Brain microvascular endothelial cell (primary cell): ENCODE results near the gene MAFG.

Source experiments
- DNase-seq: peaks from one replicate; pipeline ENCODE4 v3.0.0-alpha.2; 2020
- H3K27ac ChIP-seq: fragments of 250-450 bp; sonication (Bioruptor Pico); 2 replicates; pipeline ENCODE4 v1.5.1; 2020; ENCODE audit warnings: mild to moderate bottlenecking, moderate library complexity
- H3K27me3 ChIP-seq: fragments of 250-450 bp; sonication (Bioruptor Pico); replicated peaks from 2 replicates; pipeline ENCODE4 v1.5.1; 2020; ENCODE audit warnings: mild to moderate bottlenecking
- H3K36me3 ChIP-seq: fragments of 250-450 bp; sonication (Bioruptor Pico); replicated peaks from 2 replicates; pipeline ENCODE4 v1.5.1; 2020; ENCODE audit warnings: mild to moderate bottlenecking
- H3K4me3 ChIP-seq: 2 replicates; pipeline ENCODE4 v1.5.1; 2011; ENCODE audit warnings: low read depth, mild to moderate bottlenecking, control low read depth, low read length, moderate library complexity
- CTCF ChIP-seq: IDR thresholded peaks from 2 replicates; pipeline ENCODE4 v1.5.1; 2011; ENCODE audit warnings: low read depth, mild to moderate bottlenecking, moderate library complexity, low read length, control low read depth, inconsistent platforms; ENCODE audit errors: missing control alignments
- in situ Hi-C: cut with HindIII; loops from 2 replicates; pipeline ENCODE4 v1.10.0; 2017; ENCODE audit warnings: low sequenced_read_pairs, low pct_ligation_motif_present

Gene MAFG

DNA sequence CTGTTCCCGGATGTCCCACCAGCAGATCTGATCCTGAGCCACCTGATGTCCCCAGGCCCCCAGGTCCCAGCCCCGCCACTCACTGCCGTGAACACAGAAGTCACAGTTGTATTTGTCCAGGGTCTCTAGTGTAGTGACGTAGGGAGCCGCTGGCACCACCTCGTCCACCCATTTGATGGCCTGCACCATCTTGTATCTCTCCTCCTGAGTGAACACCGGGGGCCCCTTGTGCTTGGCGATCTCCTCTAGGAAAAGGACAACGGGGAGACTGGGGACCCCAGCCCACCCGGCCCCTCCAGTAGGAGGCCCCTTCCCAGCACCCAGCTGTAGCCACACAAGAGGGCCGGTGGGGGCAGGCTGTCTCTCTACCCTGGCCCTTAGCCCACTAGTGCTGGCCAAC, 18.7 kb downstream of the MAFG start:
- H3K27me3 ChIP-seq, result no peaks in the 10 kb centered on the region
- no peak for TF ChIP-seq CTCF
- in situ Hi-C loops, result no loop called here
- DNase-seq, result no peak
- H3K36me3 ChIP-seq, result peaks cover 21% of the 10 kb centered on the region
- no peak overlapping the region for H3K4me3 ChIP-seq
- no peak overlapping the region for H3K27ac ChIP-seq

GRCh38 chr17:81907219-81908145, 20.1 kb downstream of the MAFG start:
- no peak overlapping the region for H3K27ac ChIP-seq
- no peak for DNase-seq
- no peak for TF ChIP-seq CTCF

DNA sequence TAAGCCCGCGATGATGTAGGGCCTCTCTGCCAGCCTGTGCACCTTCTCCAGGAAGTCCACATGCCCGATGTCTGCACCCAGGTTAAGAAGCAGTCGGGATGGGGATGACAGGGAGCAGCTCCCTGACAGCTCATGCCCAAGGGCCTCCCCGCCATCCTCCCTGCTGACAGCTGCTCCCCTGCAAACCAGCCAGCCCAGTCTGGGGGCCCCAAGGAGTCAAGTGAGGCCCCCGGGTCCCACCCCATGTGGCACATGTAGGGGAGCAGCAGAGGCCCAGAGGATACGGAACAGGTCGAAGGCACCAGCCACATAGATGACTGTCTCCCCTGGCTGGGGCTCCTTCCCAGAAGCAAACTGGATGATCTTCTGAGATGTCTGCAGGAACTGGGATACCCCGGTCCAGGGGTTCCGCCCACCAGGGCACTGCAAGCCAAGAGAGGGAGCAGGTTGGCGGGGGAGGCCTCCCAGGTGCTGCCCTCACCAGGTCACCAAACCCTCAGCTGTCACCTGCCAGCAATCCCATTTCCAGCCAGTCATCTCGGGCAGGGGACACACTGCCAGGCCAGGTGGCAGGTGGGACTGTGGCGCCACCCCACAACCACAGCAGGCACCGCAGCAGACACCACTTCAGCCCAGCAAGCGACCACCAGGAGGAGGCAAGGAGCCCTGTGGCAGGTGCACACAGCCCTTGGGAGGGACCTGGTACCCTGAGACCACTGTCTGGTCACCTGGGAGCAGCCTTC, 20.9 kb downstream of the MAFG start:
- H3K4me3 ChIP-seq, result no peak overlapping the region
- in situ Hi-C loops, result no loop called here
- no peaks in the 10 kb centered on the region for H3K36me3 ChIP-seq
- H3K27me3 ChIP-seq, result no peaks in the 10 kb centered on the region
- no peak overlapping the region for H3K27ac ChIP-seq
- peak; percentile 26 for TF ChIP-seq CTCF
- no peak for DNase-seq

More at GRCh38 chr17:81907219-81908145, 20.1 kb downstream of the MAFG start:
- H3K27me3 ChIP-seq, result no peaks in the 10 kb centered on the region
- H3K4me3 ChIP-seq, result no peak overlapping the region
- in situ Hi-C loops, result no loop called here
- peaks cover 7% of the 10 kb centered on the region for H3K36me3 ChIP-seq

DNA sequence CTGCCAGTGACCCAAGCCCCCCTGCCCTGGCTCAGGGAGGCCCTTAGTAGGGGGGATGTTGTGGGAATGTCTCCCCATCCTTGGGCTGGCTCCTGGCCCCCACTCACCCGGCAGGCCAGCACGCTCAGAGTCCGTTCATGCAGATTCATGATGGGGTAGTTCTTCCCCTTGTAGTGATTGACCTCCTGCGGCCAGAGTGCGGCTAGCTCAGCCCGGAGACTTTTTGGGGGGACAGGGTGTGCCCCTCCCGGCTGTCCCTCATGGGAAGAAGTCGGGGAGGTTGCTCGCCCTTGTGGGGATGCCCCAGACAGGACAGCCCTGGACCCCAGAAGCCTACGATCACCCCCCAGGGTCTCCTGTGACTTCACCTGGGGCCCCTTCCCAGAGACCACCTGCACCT, 21.5 kb downstream of the MAFG start:
- no peak overlapping the region for H3K27ac ChIP-seq
- no peaks in the 10 kb centered on the region for H3K36me3 ChIP-seq
- DNase-seq, result no peak
- TF ChIP-seq CTCF, result no peak
- in situ Hi-C loops, result no loop called here
- H3K4me3 ChIP-seq, result no peak overlapping the region
- no peaks in the 10 kb centered on the region for H3K27me3 ChIP-seq

DNA sequence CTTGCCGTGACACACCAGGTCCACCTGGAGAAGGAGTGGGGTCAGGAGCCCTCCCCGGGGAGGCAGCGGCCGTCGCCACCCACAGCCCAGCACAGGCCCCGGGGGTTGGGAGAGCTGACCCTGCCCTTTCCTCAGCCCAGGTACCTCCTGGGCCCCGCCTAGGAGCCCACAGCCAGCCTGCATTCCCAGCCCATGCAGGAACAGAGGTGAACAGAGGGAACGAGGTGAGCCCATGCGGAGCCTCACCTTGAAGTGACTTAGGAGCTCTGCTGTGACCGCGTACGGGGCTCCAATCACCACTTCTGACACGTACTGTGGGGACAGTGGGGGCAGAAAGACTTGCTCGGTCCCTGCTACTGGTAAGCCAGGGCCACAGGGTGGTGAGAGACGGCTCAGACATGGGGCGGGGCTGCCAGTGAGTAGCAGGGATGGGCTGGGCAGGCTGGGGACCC, 22.1 kb downstream of the MAFG start:
- H3K4me3 ChIP-seq, result no peak overlapping the region
- TF ChIP-seq CTCF, result no peak
- DNase-seq, result no peak
- in situ Hi-C loops, result no loop called here
- H3K36me3 ChIP-seq, result no peaks in the 10 kb centered on the region
- no peaks in the 10 kb centered on the region for H3K27me3 ChIP-seq
- no peak overlapping the region for H3K27ac ChIP-seq
